Neural cell (in vitro differentiated cells): Measurements from ENCODE around the gene CNNM1. TPM values are rescaled to one million over a fixed set of nuclear protein-coding genes. Genes with fewer than 3 reads are reported as not detected.

Experiments used
- H2AFZ ChIP-seq: fragments of 200-600, 300-800 bp; sonication (generic), shearing (Covaris generic); 2 replicates; pipeline ENCODE4 v1.6.0; 2014; ENCODE audit warnings: low read depth, mild to moderate bottlenecking, antibody characterized with exemption, low read length, moderate library complexity
- H3F3A ChIP-seq: fragments of 200-600 bp; shearing (Covaris generic); 2 replicates; pipeline ENCODE4 v1.6.1; 2016; ENCODE audit warnings: mild to moderate bottlenecking, moderate library complexity, mixed read lengths, antibody characterized with exemption, low read length; ENCODE audit not compliant: insufficient read depth, poor library complexity, severe bottlenecking
- H3K27ac ChIP-seq: fragments of 200-600, 300-800 bp; sonication (generic), shearing (Covaris generic); 2 replicates; pipeline ENCODE4 v1.5.1; 2014; ENCODE audit warnings: mild to moderate bottlenecking, low read length, moderate library complexity
- H3K27me3 ChIP-seq: fragments of 300-800, 200-600 bp; sonication (generic), shearing (Covaris generic); 2 replicates; pipeline ENCODE4 v1.6.0; 2014; ENCODE audit warnings: mild to moderate bottlenecking, low read depth, low read length, moderate library complexity; ENCODE audit not compliant: insufficient read depth
- H3K36me3 ChIP-seq: fragments of 300-800, 200-600 bp; sonication (generic), shearing (Covaris generic); 2 replicates; pipeline ENCODE4 v1.5.1; 2014; ENCODE audit warnings: mild to moderate bottlenecking, antibody characterized with exemption, low read length, moderate library complexity; ENCODE audit not compliant: insufficient read depth
- H3K4me2 ChIP-seq: fragments of 300-800, 200-600 bp; sonication (generic), shearing (Covaris generic); 2 replicates; pipeline ENCODE4 v1.6.0; 2014; ENCODE audit warnings: mild to moderate bottlenecking, low read length
- H3K4me3 ChIP-seq: fragments of 300-800, 200-600 bp; sonication (generic), shearing (Covaris generic); 2 replicates; pipeline ENCODE4 v1.5.1; 2014; ENCODE audit warnings: mild to moderate bottlenecking, low read length, moderate library complexity
- H3K79me2 ChIP-seq: fragments of 200-600 bp; shearing (Covaris generic); replicated peaks from 2 replicates; pipeline ENCODE4 v1.6.0; 2014; ENCODE audit warnings: mild to moderate bottlenecking, low read length, moderate library complexity; ENCODE audit not compliant: insufficient read depth
- H3K9ac ChIP-seq: fragments of 300-800, 200-600 bp; sonication (generic), shearing (Covaris generic); 2 replicates; pipeline ENCODE4 v1.6.1; 2016; ENCODE audit warnings: mild to moderate bottlenecking, low read length, mixed read lengths
- H3K9me2 ChIP-seq: fragments of 200-600 bp; shearing (Covaris generic); 2 replicates; pipeline ENCODE4 v1.6.1; 2016; ENCODE audit warnings: mild to moderate bottlenecking, low read length, mixed read lengths; ENCODE audit not compliant: insufficient read depth
- H3K9me3 ChIP-seq: fragments of 200-600, 300-800 bp; sonication (generic), shearing (Covaris generic); 2 replicates; pipeline ENCODE4 v1.6.1; 2016; ENCODE audit warnings: mild to moderate bottlenecking, mixed run types, low read length, moderate library complexity, mixed read lengths
- H4K20me1 ChIP-seq: fragments of 200-600 bp; shearing (Covaris generic); 2 replicates; pipeline ENCODE4 v1.6.1; 2016; ENCODE audit warnings: mild to moderate bottlenecking, mixed run types; ENCODE audit not compliant: insufficient read depth
- EZH2 ChIP-seq: fragments of 200-600, 300-800 bp; shearing (Covaris generic), sonication (generic); IDR thresholded peaks from 2 replicates; pipeline ENCODE4 v1.6.1; 2014; ENCODE audit warnings: antibody characterized with exemption, low read length, borderline replicate concordance, mild to moderate bottlenecking; ENCODE audit not compliant: insufficient read depth, poor library complexity, severe bottlenecking
- MXI1 ChIP-seq: fragments of 450-650 bp; conservative IDR thresholded peaks from 2 replicates; pipeline ENCODE4 v1.6.1; 2014; ENCODE audit warnings: antibody characterized with exemption, mild to moderate bottlenecking; ENCODE audit not compliant: poor library complexity, severe bottlenecking
- POLR2AphosphoS5 ChIP-seq: IDR thresholded peaks from 2 replicates; pipeline ENCODE4 v1.6.1; 2012
- RAD21 ChIP-seq: fragments of 450-650 bp; conservative IDR thresholded peaks from 2 replicates; pipeline ENCODE4 v1.6.1; 2014; ENCODE audit warnings: antibody characterized with exemption, mild to moderate bottlenecking, moderate library complexity
- SMC3 ChIP-seq: fragments of 450-650 bp; conservative IDR thresholded peaks from 2 replicates; pipeline ENCODE4 v1.6.1; 2014; ENCODE audit warnings: antibody characterized with exemption, mild to moderate bottlenecking, moderate library complexity; ENCODE audit not compliant: poor library complexity
- TAF1 ChIP-seq: IDR thresholded peaks from 2 replicates; pipeline ENCODE4 v1.6.1; 2012; ENCODE audit warnings: low read depth
- polyA plus RNA-seq: library from polyadenylated mRNA; depleted of rRNA; stranded (reverse); fragments of >200 nt; gene quantifications from 2 replicates; pipeline ENCODE4 v1.2.3, GENCODE V29; 2014
- TF ChIP-seq, protein P1 (sequence below): IDR thresholded peaks from 2 replicates; pipeline ENCODE4 v1.6.1; 2012; ENCODE audit warnings: borderline replicate concordance
- TF ChIP-seq, protein P2 (sequence below): fragments of 450-650 bp; IDR thresholded peaks from 2 replicates; pipeline ENCODE4 v1.5.1; 2014; ENCODE audit warnings: antibody characterized with exemption, mild to moderate bottlenecking, moderate library complexity; ENCODE audit not compliant: poor library complexity, severe bottlenecking

CNNM1 gene
- polyA plus RNA-seq, 1 donor from 2014 or later: 1.5 TPM

GRCh38 chr10:99410876-99411275, 81.7 kb downstream of the CNNM1 start:
- Histone ChIP-seq H3K27ac (no peak overlapping the region), H2AFZ (no peak overlapping the region)

GRCh38 chr10:99411546-99411945, 82.4 kb downstream of the CNNM1 start:
- H4K20me1 ChIP-seq: no peaks in the 10 kb centered on the region
- no peaks in the 10 kb centered on the region for H3K27me3 ChIP-seq
- no peak overlapping the region for H2AFZ ChIP-seq
- no peak overlapping the region for H3K4me2 ChIP-seq
- no peak overlapping the region for H3K27ac ChIP-seq
- no peaks in the 10 kb centered on the region for H3K9me2 ChIP-seq
- no peaks in the 10 kb centered on the region for H3K79me2 ChIP-seq
- TF ChIP-seq TAF1: no peak
- TF ChIP-seq RAD21: no peak
- no peak for TF ChIP-seq POLR2AphosphoS5
- no peak for TF ChIP-seq MXI1
- TF ChIP-seq SMC3: no peak
- TF ChIP-seq, protein P1, sequence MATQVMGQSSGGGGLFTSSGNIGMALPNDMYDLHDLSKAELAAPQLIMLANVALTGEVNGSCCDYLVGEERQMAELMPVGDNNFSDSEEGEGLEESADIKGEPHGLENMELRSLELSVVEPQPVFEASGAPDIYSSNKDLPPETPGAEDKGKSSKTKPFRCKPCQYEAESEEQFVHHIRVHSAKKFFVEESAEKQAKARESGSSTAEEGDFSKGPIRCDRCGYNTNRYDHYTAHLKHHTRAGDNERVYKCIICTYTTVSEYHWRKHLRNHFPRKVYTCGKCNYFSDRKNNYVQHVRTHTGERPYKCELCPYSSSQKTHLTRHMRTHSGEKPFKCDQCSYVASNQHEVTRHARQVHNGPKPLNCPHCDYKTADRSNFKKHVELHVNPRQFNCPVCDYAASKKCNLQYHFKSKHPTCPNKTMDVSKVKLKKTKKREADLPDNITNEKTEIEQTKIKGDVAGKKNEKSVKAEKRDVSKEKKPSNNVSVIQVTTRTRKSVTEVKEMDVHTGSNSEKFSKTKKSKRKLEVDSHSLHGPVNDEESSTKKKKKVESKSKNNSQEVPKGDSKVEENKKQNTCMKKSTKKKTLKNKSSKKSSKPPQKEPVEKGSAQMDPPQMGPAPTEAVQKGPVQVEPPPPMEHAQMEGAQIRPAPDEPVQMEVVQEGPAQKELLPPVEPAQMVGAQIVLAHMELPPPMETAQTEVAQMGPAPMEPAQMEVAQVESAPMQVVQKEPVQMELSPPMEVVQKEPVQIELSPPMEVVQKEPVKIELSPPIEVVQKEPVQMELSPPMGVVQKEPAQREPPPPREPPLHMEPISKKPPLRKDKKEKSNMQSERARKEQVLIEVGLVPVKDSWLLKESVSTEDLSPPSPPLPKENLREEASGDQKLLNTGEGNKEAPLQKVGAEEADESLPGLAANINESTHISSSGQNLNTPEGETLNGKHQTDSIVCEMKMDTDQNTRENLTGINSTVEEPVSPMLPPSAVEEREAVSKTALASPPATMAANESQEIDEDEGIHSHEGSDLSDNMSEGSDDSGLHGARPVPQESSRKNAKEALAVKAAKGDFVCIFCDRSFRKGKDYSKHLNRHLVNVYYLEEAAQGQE: no peak
- TF ChIP-seq EZH2: no peak
- TF ChIP-seq, protein P2, sequence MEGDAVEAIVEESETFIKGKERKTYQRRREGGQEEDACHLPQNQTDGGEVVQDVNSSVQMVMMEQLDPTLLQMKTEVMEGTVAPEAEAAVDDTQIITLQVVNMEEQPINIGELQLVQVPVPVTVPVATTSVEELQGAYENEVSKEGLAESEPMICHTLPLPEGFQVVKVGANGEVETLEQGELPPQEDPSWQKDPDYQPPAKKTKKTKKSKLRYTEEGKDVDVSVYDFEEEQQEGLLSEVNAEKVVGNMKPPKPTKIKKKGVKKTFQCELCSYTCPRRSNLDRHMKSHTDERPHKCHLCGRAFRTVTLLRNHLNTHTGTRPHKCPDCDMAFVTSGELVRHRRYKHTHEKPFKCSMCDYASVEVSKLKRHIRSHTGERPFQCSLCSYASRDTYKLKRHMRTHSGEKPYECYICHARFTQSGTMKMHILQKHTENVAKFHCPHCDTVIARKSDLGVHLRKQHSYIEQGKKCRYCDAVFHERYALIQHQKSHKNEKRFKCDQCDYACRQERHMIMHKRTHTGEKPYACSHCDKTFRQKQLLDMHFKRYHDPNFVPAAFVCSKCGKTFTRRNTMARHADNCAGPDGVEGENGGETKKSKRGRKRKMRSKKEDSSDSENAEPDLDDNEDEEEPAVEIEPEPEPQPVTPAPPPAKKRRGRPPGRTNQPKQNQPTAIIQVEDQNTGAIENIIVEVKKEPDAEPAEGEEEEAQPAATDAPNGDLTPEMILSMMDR: no peak
- no peaks in the 10 kb centered on the region for H3F3A ChIP-seq
- no peak overlapping the region for H3K4me3 ChIP-seq
- no peaks in the 10 kb centered on the region for H3K36me3 ChIP-seq
- H3K9me3 ChIP-seq: no peaks in the 10 kb centered on the region
- no peak overlapping the region for H3K9ac ChIP-seq

More at GRCh38 chr10:99410876-99411275, 81.7 kb downstream of the CNNM1 start:
- H3K27me3 ChIP-seq: no peaks in the 10 kb centered on the region
- no peaks in the 10 kb centered on the region for H3F3A ChIP-seq
- H4K20me1 ChIP-seq: no peaks in the 10 kb centered on the region
- no peak overlapping the region for H3K4me2 ChIP-seq
- TF ChIP-seq MXI1 (no peak), EZH2 (no peak), SMC3 (no peak)
- TF ChIP-seq, protein P1: no peak
- H3K79me2 ChIP-seq: no peaks in the 10 kb centered on the region
- H3K4me3 ChIP-seq: no peak overlapping the region
- no peaks in the 10 kb centered on the region for H3K9me3 ChIP-seq
- no peaks in the 10 kb centered on the region for H3K36me3 ChIP-seq
- no peaks in the 10 kb centered on the region for H3K9me2 ChIP-seq
- no peak overlapping the region for H3K9ac ChIP-seq
